Inflammatory macrophage (primary cell): ENCODE measurements around the gene IGLON5.

ENCODE experiments used
- DNase-seq, 2 donors: peaks; one replicate each; pipeline ENCODE4 v3.0.0-alpha.2; 2020 to 2022
- total RNA-seq, 18 experiments: gene quantifications; one replicate each; lab custom pipeline; 2026; ENCODE audit warnings: mixed read lengths in 6 of 18, inconsistent platforms in 2 of 18; lab: John Stamatoyannopoulos, UW

The IGLON5 gene
- 0 to 0.16 (median 0) reads per million in 18 experiments for total RNA-seq

- DNase-seq, result no peak
Measured at GRCh38 chr19:51311351-51312257, at the start of gene IGLON5. Gene IGLON5 (plus strand): TSS chr19:51311644. CDS start chr19:51311848, 204 bp downstream.

- DNase-seq, result no peak
Measured at GRCh38 chr19:51263808-51264207, 47.6 kb upstream of the IGLON5 start.

- no peak for DNase-seq
Measured at GRCh38 chr19:51271067-51271466, 40.4 kb upstream of the IGLON5 start.

DNA sequence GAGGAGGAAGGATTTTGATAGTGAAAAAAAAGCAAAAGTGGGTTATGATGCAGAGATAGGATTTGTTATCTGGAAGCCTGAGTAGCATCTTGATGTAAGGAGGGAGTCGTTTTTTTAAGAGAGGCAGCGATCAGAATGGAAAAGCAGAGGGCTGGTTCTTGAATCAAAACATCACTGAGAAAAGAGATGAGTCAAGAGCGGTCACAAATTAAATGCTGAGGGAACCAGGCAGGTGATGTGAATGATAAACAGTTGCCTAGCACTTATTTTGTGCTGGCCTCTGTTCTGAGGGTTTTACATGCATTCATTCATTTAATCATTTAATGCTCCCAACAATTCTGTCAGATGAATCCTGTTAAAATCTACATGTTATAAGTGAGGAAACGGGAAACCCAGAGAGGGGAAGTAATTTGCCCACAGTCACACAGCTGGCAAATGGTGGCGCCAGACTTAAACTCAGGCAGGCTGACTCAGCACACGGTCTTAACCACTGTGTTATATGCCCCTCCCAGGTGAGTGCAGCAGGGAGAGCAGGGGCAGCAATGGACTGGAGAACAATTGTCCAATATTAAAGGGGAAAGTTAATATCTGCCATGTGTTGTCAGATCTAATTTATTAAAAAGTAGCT is 39.1 kb upstream of the IGLON5 start:
- peak; percentile 54 to 55 for DNase-seq

DNA sequence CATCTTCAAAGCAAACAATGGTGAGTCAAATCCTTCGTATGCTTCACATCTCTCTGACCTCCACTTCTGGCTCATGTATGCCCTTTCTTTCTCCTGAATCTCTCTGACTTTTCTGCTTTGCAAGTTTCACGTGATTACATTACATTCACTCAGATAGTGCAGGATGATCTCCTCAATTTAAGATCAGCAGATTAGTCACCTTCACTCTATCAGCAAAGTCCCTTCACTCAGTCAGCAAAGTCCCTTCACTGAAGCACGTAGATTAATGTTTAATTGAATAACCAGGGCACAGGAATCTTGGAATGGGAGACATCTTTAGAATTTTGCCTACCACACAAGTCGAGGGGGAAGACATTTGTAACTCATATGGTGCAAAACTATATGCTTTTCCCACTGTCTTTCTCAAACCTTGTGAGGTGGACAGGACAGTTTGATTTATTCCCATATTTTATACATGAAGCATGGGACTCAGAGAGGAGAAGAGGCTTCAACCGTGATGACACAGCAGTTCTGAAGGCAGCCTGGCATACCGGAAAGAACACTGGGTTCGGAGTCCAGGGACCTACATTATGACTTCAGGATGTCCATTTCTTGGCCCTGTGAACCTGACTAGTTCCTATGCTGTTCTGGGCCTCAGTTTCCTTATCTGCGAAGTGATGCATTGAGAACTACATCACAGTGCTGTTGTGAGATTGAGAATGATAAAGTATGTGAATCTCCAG is 37.2 kb upstream of the IGLON5 start:
- no peak for DNase-seq

DNA sequence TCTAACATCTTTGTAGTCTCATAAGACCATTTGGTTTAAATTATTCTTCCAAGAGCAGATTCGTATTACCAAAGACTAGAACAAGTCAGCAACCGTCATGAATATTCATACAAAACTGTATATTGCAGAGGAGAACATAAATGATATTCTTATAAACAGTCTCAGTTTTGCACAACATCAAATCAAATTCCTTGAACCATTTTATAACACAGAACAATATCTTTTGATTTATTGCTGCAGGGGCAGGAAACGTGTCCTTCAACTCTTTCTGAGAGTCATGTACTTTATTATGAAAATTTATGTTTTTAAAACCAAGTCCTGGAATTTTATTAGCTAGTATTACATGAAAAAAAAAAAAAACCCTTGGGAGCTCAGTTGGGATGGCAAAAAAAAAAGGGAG is 34.3 kb upstream of the IGLON5 start:
- no peak for DNase-seq

GRCh38 chr19:51282335-51282734 is 29.1 kb upstream of the IGLON5 start:
- no peak for DNase-seq

DNA sequence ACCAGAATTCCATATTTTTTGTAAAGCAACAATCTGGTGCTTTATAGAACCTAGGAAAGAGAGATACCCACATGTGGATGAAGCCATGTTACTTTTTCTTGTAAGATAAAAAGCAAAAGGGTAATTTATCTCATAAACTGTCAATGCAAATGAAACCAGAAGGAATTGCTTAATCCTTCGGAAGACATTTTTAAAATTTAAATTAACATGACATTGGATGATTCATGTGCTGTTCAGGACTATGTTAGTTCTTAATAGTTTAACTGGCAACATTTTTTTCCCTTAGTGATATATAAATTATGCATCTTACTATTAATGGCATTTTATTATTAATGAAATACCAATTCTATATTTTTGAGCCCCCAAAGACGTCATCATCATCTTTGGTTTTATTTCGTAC is 25.8 kb upstream of the IGLON5 start:
- DNase-seq, result no peak

DNA sequence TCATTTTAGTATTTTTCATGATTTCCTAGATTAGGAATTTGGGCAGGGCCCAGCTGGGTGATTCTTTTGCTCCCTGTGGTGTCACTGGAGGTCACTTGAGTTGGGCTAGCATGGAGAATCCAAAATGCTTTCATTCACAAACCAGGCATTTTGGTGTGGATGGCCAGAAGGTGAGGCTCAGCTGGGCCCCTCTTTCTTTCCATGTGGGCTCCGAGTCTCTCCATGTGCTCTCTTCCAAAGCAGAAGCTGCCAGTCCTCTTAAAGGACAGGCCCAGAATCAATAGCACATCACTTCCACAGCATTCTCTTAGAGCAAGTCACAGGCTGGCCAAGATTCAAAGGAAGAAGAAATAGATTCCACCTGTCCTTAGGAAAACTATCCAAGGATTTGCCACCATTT is 21.8 kb upstream of the IGLON5 start:
- DNase-seq, result no peak

GRCh38 chr19:51292971-51293370 is 18.5 kb upstream of the IGLON5 start:
- DNase-seq, result no peak

GRCh38 chr19:51293571-51294210 is 17.8 kb upstream of the IGLON5 start:
- DNase-seq, result no peak

GRCh38 chr19:51294211-51294976 is 17.1 kb upstream of the IGLON5 start:
- no peak for DNase-seq

- no peak for DNase-seq
Measured at GRCh38 chr19:51294977-51295375, 16.5 kb upstream of the IGLON5 start.

GRCh38 chr19:51295382-51296126 is 15.9 kb upstream of the IGLON5 start:
- no peak for DNase-seq

DNA sequence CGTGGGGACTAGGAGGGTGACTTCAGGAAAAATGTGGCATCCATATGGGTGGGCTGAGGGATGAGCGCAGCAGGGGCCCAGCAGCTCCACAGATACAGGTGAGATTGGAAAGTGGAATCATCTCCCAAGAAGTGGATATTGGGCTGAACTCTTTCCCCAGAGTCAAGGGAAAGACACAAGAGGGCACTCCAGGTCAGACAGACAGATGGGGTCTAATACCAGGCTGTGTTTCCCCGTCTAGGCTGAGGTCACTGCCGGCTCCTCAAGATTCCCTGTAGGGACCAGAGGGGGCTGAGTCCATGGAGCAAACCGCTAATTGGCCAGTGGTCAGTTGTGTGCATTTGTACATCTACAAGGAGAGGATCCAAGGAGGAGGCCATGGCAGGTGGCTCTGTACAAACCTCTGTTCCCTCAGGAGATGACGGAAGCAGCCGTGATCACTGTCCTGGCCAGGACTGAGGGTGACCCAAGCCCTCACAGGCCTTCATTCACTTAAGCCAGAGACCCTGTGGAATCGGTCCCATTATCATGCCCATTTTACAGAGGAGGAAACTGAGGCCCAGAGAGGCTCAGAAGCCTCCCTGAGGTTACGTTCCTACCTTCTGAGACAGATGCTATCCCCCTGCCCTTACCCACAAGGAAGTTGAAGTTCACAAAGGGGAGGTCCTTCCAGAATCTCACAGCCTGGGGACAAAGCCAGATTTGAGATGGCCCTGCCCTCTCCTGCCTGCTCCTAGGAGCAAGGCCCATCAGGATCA is 14.9 kb upstream of the IGLON5 start:
- no peak for DNase-seq

GRCh38 chr19:51297406-51297805 is 14.0 kb upstream of the IGLON5 start:
- DNase-seq, result no peak

DNA sequence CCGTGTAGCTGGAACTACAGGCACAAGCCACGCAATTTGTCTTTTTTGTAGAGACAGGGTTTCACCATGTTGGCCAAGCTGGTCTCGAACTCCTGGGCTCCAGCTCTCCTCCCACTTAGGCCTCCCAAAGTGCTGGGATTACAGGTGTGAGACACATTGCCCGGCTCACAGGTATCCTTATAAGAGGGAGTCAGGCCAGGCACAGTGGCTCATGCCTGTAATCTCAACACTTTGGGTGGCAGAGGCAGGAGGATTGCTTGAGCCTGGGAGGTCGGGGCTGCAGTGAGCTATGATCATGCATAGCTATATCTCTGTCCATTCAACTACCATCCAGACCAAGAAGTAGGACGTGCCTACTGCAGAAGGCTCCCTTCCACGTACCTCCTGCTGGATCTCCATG is 10.2 kb upstream of the IGLON5 start:
- DNase-seq, result no peak

- DNase-seq, result no peak
Measured at GRCh38 chr19:51305479-51305878, 6.0 kb upstream of the IGLON5 start.

- DNase-seq, result no peak
Measured at GRCh38 chr19:51316688-51317087, 5.2 kb downstream of the IGLON5 start.

- no peak for DNase-seq
Measured at GRCh38 chr19:51317376-51317775, 5.9 kb downstream of the IGLON5 start.

DNA sequence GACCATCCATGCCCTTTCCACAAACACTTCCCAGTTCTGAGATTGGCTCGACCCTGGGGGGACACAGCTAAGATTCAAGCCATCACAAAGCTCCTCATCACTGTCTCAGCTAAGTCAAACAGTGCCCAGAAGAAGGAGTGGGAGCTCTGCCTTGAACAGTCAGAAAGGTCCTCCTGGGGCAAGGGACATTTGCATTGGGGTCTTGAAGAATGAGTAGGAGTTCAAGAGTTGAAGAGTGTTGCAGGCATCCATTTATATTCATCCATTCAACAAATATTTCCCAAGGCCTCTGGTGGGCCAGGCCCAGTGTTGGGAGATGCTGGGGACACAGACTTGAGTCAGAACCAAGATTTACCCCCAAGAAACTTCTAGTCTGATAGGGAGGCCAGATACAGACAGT is 6.5 kb downstream of the IGLON5 start:
- DNase-seq, result no peak
